K562 (cell line): ENCODE data around the gene GBX1.

ENCODE experiments used
- ARID1B ChIP-seq: fragments of 450-650 bp; IDR thresholded peaks from 2 replicates; pipeline ENCODE4 v1.6.1; 2016; ENCODE audit warnings: antibody characterized with exemption, mild to moderate bottlenecking, inconsistent platforms
- CBX2 ChIP-seq: fragments of 200-600 bp; sonication (generic); IDR thresholded peaks from one replicate; pipeline ENCODE4 v1.6.1; 2012; ENCODE audit warnings: mild to moderate bottlenecking, low read length, inconsistent platforms; ENCODE audit not compliant: insufficient read depth, poor library complexity, severe bottlenecking
- ELF4 ChIP-seq: fragments of 450-650 bp; formaldehyde crosslinking; IDR thresholded peaks from 2 replicates; pipeline ENCODE4 v1.4.0; 2022; ENCODE audit warnings: missing genetic modification characterization
- EZH2 ChIP-seq: IDR thresholded peaks from 2 replicates; pipeline ENCODE4 v1.6.1; 2012; ENCODE audit warnings: low read depth, mild to moderate bottlenecking, inconsistent platforms, low read length, borderline replicate concordance
- FOXK2 ChIP-seq, 2 experiments: fragments of 450-650 bp; IDR thresholded peaks in 1 of 2; conservative IDR thresholded peaks in 1 of 2; 2 replicates each; pipeline ENCODE4 v1.6.1; 2016; ENCODE audit warnings: low read depth in 2 of 2, mild to moderate bottlenecking in 1 of 2
- NFYB ChIP-seq: IDR thresholded peaks from 2 replicates; pipeline ENCODE4 v1.6.1; 2011; ENCODE audit warnings: mild to moderate bottlenecking, moderate library complexity; ENCODE audit not compliant: insufficient read length; ENCODE audit errors: extremely low read depth
- SMC3 ChIP-seq: conservative IDR thresholded peaks from 2 replicates; pipeline ENCODE4 v1.6.1; 2011; ENCODE audit warnings: low read depth, low read length, improper control_type of control experiment; ENCODE audit not compliant: insufficient read depth
- TCF7L2 ChIP-seq: fragments of 150-350 bp; IDR thresholded peaks from 2 replicates; pipeline ENCODE4 v1.6.1; 2016; ENCODE audit warnings: low read depth, mild to moderate bottlenecking, low read length, moderate library complexity
- YY1 ChIP-seq, 3 experiments: IDR thresholded peaks; 2 replicates each; pipeline ENCODE4 v1.6.1; 2011; ENCODE audit warnings: low read length in 2 of 3, mild to moderate bottlenecking in 2 of 3, moderate library complexity in 2 of 3, borderline replicate concordance in 1 of 3, control low read depth in 1 of 3, low read depth in 1 of 3; ENCODE audit not compliant: insufficient read depth in 3 of 3, insufficient replicate concordance in 2 of 3, control insufficient read depth in 1 of 3, insufficient read length in 1 of 3; ENCODE audit errors: extremely low read depth in 1 of 3
- ZNF263 ChIP-seq: sonication (generic); formaldehyde crosslinking; IDR thresholded peaks from 2 replicates; pipeline ENCODE4 v1.8.0; 2022; ENCODE audit warnings: mild to moderate bottlenecking, missing genetic modification reagents, borderline replicate concordance
- ZNF274 ChIP-seq: IDR thresholded peaks from 2 replicates; pipeline ENCODE4 v1.6.1; 2011; ENCODE audit warnings: low read depth, mild to moderate bottlenecking, low read length, moderate library complexity, borderline replicate concordance
- TF ChIP-seq, protein P1 (sequence below), 3 experiments: IDR thresholded peaks in 2 of 3; conservative IDR thresholded peaks in 1 of 3; 2 replicates each; pipeline ENCODE4 v1.5.1; 2011 to 2012; ENCODE audit warnings: low read length in 3 of 3, mild to moderate bottlenecking in 3 of 3, control low read depth in 2 of 3, improper control_type of control experiment in 1 of 3, inconsistent platforms in 1 of 3, low read depth in 1 of 3, mixed read lengths in 1 of 3, moderate library complexity in 1 of 3; ENCODE audit not compliant: insufficient read depth in 2 of 3

GRCh38 chr7:151212626-151213025, 45.1 kb upstream of the GBX1 start:
- TF ChIP-seq ARID1B, result no peak
- no peak for TF ChIP-seq ELF4 (CRISPR knock-in tag)
- no peak for TF ChIP-seq CBX2
- TF ChIP-seq ZNF263, result no peak
- TF ChIP-seq FOXK2 (conservative IDR thresholded peaks at IDR 0.05 in 1 of 2, IDR thresholded peaks at IDR 0.05 in 1 of 2; ENCODE audit: low read depth in 2 of 2), result no peak
- TF ChIP-seq SMC3, result no peak
- no peak for TF ChIP-seq TCF7L2
- TF ChIP-seq YY1 (IDR thresholded peaks at IDR 0.05; ENCODE audit: borderline replicate concordance in 1 of 3, control insufficient read depth in 1 of 3, extremely low read depth in 1 of 3, insufficient read depth in 3 of 3, insufficient read length in 1 of 3, insufficient replicate concordance in 2 of 3, low read depth in 1 of 3, low read length in 2 of 3), result no peak
- no peak for TF ChIP-seq ZNF274
- TF ChIP-seq, protein P1, sequence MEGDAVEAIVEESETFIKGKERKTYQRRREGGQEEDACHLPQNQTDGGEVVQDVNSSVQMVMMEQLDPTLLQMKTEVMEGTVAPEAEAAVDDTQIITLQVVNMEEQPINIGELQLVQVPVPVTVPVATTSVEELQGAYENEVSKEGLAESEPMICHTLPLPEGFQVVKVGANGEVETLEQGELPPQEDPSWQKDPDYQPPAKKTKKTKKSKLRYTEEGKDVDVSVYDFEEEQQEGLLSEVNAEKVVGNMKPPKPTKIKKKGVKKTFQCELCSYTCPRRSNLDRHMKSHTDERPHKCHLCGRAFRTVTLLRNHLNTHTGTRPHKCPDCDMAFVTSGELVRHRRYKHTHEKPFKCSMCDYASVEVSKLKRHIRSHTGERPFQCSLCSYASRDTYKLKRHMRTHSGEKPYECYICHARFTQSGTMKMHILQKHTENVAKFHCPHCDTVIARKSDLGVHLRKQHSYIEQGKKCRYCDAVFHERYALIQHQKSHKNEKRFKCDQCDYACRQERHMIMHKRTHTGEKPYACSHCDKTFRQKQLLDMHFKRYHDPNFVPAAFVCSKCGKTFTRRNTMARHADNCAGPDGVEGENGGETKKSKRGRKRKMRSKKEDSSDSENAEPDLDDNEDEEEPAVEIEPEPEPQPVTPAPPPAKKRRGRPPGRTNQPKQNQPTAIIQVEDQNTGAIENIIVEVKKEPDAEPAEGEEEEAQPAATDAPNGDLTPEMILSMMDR (IDR thresholded peaks at IDR 0.05 in 2 of 3, conservative IDR thresholded peaks at IDR 0.05 in 1 of 3; ENCODE audit: insufficient read depth in 2 of 3, low read depth in 1 of 3, low read length in 3 of 3), result no peak
- no peak for TF ChIP-seq EZH2
- TF ChIP-seq NFYB, result no peak
